Measurements from ENCODE around the gene RGN.

RGN gene

DNA sequence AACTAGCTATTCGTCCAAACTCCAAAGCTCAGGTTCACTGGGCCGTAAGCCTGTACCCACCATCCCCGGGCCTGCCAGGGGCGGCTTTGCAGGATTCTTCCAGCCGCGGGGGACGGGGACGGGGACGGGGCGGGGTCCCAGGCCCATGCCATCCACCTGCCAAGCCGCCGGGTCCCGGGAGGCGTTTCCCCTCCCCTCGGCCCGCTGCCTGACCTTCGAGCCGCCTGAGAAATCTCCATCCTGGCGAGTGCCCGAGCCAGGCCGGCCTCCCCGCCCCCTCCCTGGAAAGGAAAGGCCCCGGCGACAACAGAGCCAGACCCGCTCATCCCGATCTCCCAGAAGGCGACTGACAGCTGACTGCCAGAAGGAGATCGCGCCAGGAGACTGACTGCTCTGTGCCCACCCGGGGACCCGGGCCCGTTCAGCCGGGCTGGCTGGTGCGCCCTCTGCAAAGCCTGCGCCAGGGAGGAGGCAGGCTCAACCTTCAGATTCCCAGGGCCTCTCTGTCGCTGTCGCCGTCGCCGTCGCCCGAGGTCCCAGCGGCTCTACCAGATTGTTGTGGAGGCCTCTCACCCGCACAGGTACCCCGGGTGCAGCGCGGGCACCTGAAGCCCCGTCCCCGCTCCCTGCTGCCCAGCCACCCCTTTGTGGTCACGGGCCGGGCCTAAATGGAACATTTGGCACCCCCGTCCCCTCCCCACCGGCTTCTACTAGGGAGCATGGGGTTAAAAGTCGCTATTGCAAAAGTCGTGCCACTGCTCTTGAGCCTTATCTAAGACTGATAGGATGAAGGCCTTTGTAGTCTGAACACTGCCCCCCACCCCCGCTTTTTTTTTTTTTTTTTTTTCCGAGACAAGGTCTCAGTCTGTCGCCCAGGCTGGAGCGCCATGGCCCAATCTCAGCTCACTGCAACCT, at the start of gene RGN:
Gene RGN, plus strand, starts transcription at position 315 of the 915 bp plus-strand sequence. CDS start 2,702 bp downstream, outside the sequence.
- DNase-seq = no peak
- ATAC-seq = no peak

DNA sequence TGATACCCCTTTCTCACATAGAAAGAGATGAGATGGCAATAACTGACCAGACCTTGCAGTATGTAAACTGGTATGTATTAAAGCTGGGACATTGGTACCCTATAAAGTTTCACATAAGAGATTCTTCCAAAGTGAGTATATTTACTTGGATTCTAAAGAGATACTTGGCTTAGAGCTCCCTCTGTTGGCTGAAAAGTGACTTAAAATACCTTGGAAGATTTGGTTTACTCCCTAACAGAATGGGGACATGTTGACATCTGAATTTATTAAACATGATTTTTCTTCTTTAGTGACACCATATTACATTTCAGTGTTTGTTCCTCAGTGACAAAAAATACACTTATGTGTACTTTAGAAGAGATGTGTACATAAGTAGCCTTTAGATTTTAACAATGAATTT, 47.9 kb upstream of the RGN start:
- no peak overlapping the region for H3K27ac Mint-ChIP-seq
- no peaks in the 10 kb centered on the region for H3K27me3 Mint-ChIP-seq
- no peaks in the 10 kb centered on the region for H3K9me3 Mint-ChIP-seq
- no peak overlapping the region for H3K4me3 Mint-ChIP-seq
- ATAC-seq (no peak), DNase-seq (peak in 1 of 2 donors; percentile 2)
- no peaks in the 10 kb centered on the region for H3K4me1 Mint-ChIP-seq

More for the DNA sequence above, at the start of gene RGN:
- Mint-ChIP-seq H3K4me3 (no peak within 1 kb of the TSS), H3K27me3 (no peaks in the 10 kb centered on the region), H3K27ac (no peak within 1 kb of the TSS), H3K4me1 (no peaks in the 10 kb centered on the region), H3K9me3 (no peaks in the 10 kb centered on the region)

DNA sequence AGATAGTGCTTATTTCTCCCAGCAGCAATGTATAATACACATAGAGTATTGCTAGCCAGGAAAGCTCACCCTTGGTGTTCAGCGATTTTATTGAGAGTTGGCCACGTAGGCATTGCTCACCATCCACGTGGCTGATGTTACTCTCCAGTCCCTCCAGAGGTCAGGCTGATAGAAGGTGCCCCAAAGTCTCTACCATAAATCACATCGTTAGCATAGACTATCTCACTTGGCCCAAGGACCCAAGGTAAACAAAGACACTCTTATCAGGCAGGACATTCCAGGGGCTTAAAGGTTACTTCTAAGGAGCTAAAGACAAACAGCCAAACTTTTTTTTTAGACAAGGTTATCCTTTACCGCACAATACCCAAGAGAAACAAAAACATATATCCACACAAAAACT, 30.3 kb upstream of the RGN start:
- Mint-ChIP-seq H3K27ac (no peak overlapping the region), H3K4me1 (no peaks in the 10 kb centered on the region), H3K4me3 (no peak overlapping the region), H3K27me3 (no peaks in the 10 kb centered on the region), H3K9me3 (peaks cover 6 to 11% of the 10 kb centered on the region in 2 donors)
- no peak for ATAC-seq
- no peak for DNase-seq

DNA sequence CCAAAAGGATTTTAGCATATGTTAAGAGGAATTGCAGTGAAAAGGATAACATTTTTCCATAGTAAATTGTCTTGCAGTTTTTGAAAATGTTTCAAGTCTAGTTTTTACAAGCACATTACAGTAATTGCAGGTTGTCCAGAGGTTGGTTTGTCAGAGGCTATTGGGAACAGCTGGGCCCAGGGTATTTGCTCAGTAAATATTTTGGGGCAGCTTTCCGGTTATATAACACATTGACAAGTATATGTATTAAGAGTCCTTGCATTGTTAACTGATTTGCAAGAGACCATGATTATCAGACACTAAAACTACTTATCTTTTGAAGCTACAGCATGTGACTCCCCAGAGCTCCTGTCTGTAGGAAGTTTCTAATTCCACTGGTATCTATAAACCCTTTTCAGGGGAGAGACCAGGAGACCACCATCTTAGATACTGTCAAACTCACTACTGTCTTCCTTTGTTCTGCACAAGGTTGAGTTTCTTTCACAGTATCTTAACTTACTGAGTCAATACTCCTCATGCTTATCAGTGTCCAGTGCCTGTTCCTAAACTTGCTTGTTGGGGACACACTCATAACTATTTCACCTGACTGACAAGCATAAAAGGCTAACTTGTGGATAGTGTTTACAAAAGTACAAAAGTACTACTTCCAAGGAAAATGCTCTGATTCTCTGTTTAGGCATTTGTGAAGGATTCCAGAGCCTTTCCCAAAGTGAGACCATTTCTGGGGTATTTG, 18.9 kb upstream of the RGN start:
- Mint-ChIP-seq H3K27me3 (peaks cover 6% of the 10 kb centered on the region), H3K27ac (no peak overlapping the region), H3K9me3 (no peaks in the 10 kb centered on the region), H3K4me3 (no peak overlapping the region), H3K4me1 (no peaks in the 10 kb centered on the region)
- ATAC-seq (no peak), DNase-seq (no peak)

DNA sequence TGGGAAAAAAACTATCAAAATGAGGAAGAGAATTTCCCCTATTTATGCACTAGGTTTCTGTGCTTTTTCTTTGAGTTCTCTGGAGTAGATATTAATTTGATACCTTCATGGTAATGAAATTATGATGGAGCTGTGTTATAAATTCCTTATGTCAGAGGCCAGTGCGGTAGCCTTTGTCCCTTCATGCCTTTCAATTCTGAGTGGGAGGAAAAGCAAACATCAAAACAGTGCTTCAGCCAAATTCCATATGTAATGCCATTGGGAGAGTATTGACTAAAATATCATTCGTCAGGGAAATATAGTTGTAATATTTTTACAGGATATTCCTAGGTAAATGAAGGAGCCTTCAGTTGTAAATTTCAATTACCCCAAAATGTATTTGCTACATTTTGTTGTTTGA, 17.5 kb upstream of the RGN start:
- ATAC-seq (no peak), DNase-seq (no peak)
- Mint-ChIP-seq H3K9me3 (no peaks in the 10 kb centered on the region), H3K27ac (no peak overlapping the region), H3K4me1 (no peaks in the 10 kb centered on the region), H3K4me3 (no peak overlapping the region), H3K27me3 (peaks cover 6% of the 10 kb centered on the region)

DNA sequence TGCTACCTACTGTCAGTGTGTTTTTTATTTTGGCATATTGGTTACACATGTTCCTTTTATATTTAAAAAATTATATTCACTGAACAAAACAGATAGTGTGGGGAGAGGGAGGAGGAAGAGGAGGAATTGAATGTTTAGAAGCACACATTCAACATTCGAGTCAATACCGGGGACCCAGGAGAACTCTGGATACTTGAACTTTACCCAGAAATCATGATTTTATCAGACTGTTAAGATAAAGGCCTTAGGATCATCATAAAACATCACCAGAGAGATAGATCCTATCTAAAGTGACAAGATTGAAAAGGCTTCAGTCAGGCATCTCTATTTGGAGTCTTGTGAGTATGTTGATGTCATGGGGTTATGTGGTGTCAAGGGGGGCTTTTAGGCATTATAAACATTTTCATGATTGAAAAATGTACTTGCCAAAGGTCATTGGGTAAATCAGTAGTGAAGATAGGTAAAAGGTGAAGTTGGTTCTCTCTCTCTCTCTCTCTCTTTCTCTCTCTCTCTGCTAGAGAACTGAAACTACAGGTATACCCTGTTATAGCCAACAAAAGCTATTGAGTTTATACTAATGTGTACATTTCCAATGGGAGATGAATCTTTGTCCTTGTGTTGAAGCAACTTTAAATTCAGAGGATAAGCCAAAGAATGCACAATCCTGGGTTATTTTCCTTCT, 16.9 kb upstream of the RGN start:
- Mint-ChIP-seq H3K4me1 (no peaks in the 10 kb centered on the region), H3K9me3 (no peaks in the 10 kb centered on the region), H3K27me3 (peaks cover 6% of the 10 kb centered on the region), H3K27ac (no peak overlapping the region), H3K4me3 (no peak overlapping the region)
- ATAC-seq (no peak), DNase-seq (no peak)

DNA sequence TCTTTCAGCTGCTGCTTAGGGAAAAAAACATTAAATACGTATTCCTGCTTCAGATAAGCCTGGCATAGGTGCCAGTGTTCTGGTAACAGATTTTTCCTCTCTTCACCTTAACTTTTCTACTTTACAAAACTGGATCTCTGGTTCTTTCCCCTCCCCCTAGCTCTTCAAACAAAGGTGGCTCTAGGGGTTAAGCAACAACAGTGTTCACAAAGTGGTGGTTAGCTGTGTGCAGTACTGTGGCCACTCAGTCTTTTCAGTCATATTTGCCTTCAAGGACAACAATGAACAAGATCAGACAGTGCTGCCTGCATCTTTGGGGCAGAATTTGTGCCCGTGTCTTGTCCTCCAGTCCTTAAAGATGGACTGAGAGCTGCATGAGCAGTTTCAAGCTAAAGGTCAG, 15.1 kb upstream of the RGN start:
- DNase-seq (no peak), ATAC-seq (no peak)
- Mint-ChIP-seq H3K27me3 (peaks cover 6% of the 10 kb centered on the region), H3K27ac (peak overlapping the region in 1 of 2 donors; percentile 23), H3K4me1 (no peaks in the 10 kb centered on the region), H3K9me3 (no peaks in the 10 kb centered on the region), H3K4me3 (no peak overlapping the region)

DNA sequence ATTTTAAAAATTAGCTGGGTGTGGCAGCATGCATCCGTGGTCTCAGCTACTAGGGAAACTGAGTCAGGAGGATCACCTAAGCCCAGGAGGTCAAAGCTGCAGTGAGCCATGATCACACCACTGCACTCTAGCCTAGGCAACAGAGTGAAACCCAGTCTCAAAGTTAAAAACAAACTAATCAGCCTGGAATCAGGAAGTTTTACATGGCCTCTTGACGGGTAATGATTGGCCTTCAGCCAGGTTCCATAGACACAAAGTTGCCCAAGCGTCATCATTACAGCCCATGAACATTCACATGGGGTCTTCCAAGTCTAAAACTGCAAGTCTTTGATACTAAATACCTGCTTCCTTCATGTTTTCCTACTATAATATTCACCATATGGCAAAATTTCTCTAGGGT, 10.0 kb upstream of the RGN start:
- ATAC-seq (no peak), DNase-seq (no peak)
- H3K4me1 Mint-ChIP-seq = no peaks in the 10 kb centered on the region
- no peaks in the 10 kb centered on the region for H3K9me3 Mint-ChIP-seq
- H3K27ac Mint-ChIP-seq = no peak overlapping the region
- no peak overlapping the region for H3K4me3 Mint-ChIP-seq
- no peaks in the 10 kb centered on the region for H3K27me3 Mint-ChIP-seq

DNA sequence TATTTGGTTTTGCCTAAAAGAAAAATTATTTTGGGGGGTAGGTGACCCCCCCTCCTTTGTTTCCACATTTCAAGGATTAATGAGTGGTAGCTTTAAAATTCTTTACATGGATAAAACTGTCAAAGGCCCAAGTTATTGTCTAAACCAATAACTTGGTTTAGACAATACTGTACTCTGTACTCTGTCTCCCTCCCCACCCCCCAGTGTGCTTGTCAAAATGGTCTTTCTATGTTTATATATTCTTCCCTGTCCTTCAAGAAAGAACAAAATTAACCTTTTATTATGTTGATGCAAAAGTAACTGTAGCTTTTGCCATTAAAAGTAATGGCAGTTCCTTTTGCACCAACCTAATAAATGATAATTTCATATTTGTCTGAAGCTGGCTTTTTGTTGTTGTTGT, 9.5 kb upstream of the RGN start:
- no peak for ATAC-seq
- Mint-ChIP-seq H3K9me3 (no peaks in the 10 kb centered on the region), H3K27me3 (no peaks in the 10 kb centered on the region), H3K27ac (no peak overlapping the region), H3K4me1 (no peaks in the 10 kb centered on the region), H3K4me3 (no peak overlapping the region)
- no peak for DNase-seq

DNA sequence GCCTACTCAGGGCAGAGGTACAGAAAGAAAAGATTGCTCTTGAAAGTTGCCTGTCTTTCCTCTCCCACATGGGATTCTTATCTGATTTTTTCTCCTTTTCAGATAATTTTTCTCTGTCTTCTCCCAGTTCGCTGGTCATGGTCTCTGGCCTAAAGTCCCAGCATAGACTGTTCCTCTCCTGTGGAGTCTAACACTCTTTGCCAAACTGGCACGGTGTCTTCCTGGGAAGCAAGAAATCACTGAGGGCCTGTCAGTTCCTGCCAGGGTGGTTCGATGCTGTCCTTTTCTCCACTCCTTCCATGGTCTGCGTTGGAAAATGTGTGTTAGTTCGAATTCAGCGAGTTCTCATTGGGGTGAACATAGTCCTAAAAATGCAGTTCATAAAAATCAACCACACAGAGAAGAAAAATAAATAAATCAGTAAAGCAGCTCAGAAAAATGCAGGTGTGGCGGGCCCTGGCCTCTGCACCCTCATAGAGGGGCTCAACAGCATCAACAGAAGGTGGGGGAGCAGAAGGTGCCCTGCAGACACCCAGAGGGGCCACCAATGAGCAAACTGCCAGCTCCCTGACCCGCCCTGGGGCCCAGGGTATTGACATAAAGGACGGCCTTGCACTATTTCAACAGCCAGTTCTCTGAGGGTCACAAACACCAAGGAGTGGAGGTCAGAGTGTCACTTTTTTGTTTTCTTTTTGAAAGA, 2.1 kb downstream of the RGN start:
- DNase-seq = no peak
- Mint-ChIP-seq H3K4me3 (no peak overlapping the region), H3K9me3 (no peaks in the 10 kb centered on the region), H3K27me3 (no peaks in the 10 kb centered on the region), H3K27ac (no peak overlapping the region), H3K4me1 (no peaks in the 10 kb centered on the region)
- no peak for ATAC-seq

DNA sequence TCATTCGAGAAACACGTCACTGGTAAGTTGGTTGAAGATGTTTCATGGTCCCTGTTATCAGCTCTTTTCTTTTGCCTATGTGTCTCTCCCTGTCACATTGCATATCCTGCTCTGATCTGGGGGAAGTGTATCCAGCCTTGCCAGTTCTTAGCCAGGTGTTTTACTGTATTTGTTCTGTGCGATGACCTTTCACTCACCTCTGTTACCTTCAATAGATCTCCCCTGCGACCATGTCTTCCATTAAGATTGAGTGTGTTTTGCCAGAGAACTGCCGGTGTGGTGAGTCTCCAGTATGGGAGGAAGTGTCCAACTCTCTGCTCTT, 2.6 kb downstream of the RGN start:
- no peaks in the 10 kb centered on the region for H3K27me3 Mint-ChIP-seq
- H3K4me1 Mint-ChIP-seq = no peaks in the 10 kb centered on the region
- no peaks in the 10 kb centered on the region for H3K9me3 Mint-ChIP-seq
- ATAC-seq = no peak
- no peak for DNase-seq
- H3K27ac Mint-ChIP-seq = no peak overlapping the region
- H3K4me3 Mint-ChIP-seq = no peak overlapping the region

DNA sequence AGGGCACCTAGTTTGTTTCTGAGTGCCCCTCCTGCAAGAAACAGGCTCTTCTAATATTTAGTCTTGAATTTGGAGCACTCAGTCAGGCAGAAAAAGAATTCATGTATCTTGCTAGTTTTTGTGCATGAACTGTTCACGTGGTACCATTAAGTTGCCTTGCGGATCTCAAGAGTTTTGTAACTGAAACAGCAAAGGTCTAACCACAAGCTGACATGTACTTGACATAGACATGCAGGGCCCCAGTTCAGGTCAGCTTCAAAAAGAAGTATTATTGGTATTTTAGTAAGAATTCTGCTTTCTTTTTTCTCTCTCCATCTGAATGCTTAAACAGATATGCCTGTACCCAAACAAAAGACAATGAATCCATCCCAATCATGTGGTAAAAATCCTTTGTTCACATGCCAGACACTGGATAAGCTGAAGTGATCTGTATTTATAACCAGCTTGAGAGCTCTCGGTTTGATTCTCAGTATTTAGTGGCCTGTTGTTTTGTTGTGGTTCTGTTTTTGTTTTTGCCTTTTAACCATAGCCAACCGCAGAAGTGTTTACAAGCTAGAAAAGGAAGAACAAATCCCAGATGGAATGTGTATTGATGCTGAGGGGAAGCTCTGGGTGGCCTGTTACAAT, 13.0 kb downstream of the RGN start:
- Mint-ChIP-seq H3K27ac (peak overlapping the region in 1 of 2 donors; percentile 38), H3K4me3 (no peak overlapping the region), H3K27me3 (no peaks in the 10 kb centered on the region), H3K4me1 (peaks cover 14% of the 10 kb centered on the region), H3K9me3 (no peaks in the 10 kb centered on the region)
- DNase-seq = no peak
- peak; percentile 50 for ATAC-seq

DNA sequence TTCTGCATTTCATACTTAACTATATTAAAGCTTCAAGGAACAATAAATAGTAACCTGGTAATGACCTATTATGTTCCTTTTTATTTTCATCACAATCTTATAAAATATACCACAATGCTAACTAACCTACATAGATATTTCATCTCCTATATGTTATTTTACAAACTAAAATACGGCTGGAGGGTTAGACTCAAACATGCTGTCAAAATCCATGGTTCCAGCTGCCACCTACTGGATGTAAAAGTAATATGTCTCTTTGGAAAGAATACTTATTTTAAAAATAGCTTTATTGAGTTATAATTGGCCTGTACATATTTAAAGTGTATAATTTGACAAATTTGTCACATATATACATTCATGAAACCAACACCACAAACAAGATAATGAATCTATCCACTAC, 15.0 kb downstream of the RGN start:
- DNase-seq = no peak

DNA sequence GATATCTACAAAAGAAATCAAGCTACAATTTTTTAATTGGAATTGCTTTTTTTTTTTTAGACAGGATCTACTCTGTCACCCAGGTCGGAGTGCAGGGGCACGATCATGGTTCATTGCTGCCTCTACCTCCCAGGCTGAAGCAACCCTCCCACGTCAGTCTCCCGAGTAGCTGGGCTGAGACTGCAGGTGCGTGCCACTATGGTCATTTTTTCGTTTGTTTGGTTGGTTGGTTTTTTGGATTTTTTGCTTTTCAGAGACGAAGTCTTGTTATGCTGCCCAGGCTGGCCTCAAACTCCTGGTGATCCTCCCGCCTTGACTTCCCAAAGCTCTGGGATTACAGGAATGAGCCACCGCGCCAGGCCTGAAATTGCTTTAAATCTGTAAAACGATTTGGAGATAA, 15.6 kb downstream of the RGN start:
- Mint-ChIP-seq H3K4me3 (no peak overlapping the region), H3K27me3 (no peaks in the 10 kb centered on the region), H3K9me3 (no peaks in the 10 kb centered on the region), H3K4me1 (peaks cover 14% of the 10 kb centered on the region), H3K27ac (no peak overlapping the region)
- no peak for ATAC-seq
- no peak for DNase-seq

More for the DNA sequence above, 15.0 kb downstream of the RGN start:
- no peak for ATAC-seq
- H3K4me1 Mint-ChIP-seq = peaks cover 14% of the 10 kb centered on the region
- H3K27me3 Mint-ChIP-seq = no peaks in the 10 kb centered on the region
- H3K4me3 Mint-ChIP-seq = no peak overlapping the region
- H3K27ac Mint-ChIP-seq = no peak overlapping the region
- no peaks in the 10 kb centered on the region for H3K9me3 Mint-ChIP-seq

DNA sequence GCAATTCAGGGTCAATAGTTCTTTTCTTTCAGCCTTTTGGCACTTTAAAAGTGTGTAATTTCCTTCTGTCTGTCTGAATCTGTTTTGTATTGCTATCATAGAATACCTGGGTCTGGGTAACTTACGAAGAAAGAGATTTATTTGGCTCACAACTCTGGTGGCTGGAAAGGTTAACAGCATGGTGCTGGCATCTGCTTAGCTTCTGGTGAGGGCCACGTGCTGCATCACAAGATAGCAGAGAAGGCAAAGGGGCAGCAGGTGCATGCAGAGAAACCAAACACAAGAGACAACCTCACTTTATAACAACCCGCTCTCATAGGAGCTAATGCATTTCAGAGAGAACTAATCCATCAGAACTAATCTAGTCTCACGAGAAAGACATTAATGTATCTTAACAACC, 18.8 kb downstream of the RGN start:
- no peaks in the 10 kb centered on the region for H3K27me3 Mint-ChIP-seq
- H3K9me3 Mint-ChIP-seq = no peaks in the 10 kb centered on the region
- ATAC-seq = no peak
- no peak overlapping the region for H3K4me3 Mint-ChIP-seq
- no peaks in the 10 kb centered on the region for H3K4me1 Mint-ChIP-seq
- DNase-seq = no peak
- H3K27ac Mint-ChIP-seq = no peak overlapping the region
